Cardiac atrium fibroblast (primary cell): ENCODE data around the gene AP3D1. TPM values are rescaled to one million over a fixed set of nuclear protein-coding genes. Genes with fewer than 3 reads are reported as not detected.

Experiments used
- total RNA-seq: library from RNA; depleted of rRNA; stranded (reverse); fragments of >200 nt; gene quantifications from 2 replicates; pipeline ENCODE4 v1.2.3, GENCODE V29; 2015

Gene AP3D1
- total RNA-seq = 110 and 111 TPM in 2 replicates

GRCh38 chr19:2151339-2152229 is at the start of gene AP3D1:
Gene AP3D1 (minus strand): TSS chr19:2151566. CDS start chr19:2151334, 232 bp downstream.

GRCh38 chr19:2096480-2097202 is 54.7 kb downstream of the AP3D1 start, which contains the start of gene IZUMO4:
Gene IZUMO4 (plus strand): TSS chr19:2096915. CDS start chr19:2096946, 31 bp downstream.

GRCh38 chr19:2096034-2096479 is 55.3 kb downstream of the AP3D1 start, which contains the start of gene MOB3A:
Gene MOB3A (minus strand): TSS chr19:2096326. CDS start chr19:2078560, 17,766 bp downstream.

GRCh38 chr19:2050991-2051772 is 100.2 kb downstream of the AP3D1 start, which contains the start of gene MKNK2:
Gene MKNK2 (minus strand): TSS chr19:2051244. CDS start chr19:2050851, 393 bp downstream.

Other genes starting within 250 kb of the AP3D1 start
- 4.0 and 4.9 TPM in 2 replicates for gene ADAT3, start 246.2 kb downstream of the AP3D1 start, total RNA-seq
- gene SCAMP4, start 246.2 kb downstream of the AP3D1 start, total RNA-seq = 87.3 and 162 TPM in 2 replicates
- 50.4 and 68.5 TPM in 2 replicates for gene CSNK1G2, start 210.4 kb downstream of the AP3D1 start, total RNA-seq
- gene BTBD2, start 135.9 kb downstream of the AP3D1 start, total RNA-seq = 76.9 and 79.4 TPM in 2 replicates
- 105 and 169 TPM in 2 replicates for gene MKNK2, start 100.3 kb downstream of the AP3D1 start, total RNA-seq
- gene MOB3A, start 55.2 kb downstream of the AP3D1 start, total RNA-seq = 44.1 and 46.2 TPM in 2 replicates
- gene IZUMO4, start 54.7 kb downstream of the AP3D1 start, total RNA-seq = 0.36 and 1.6 TPM in 2 replicates
- gene DOT1L, start 12.4 kb upstream of the AP3D1 start, total RNA-seq = 7.3 and 10.5 TPM in 2 replicates
- gene PLEKHJ1, start 84.8 kb upstream of the AP3D1 start, total RNA-seq = 48.3 and 67.2 TPM in 2 replicates
- gene SF3A2, start 85.3 kb upstream of the AP3D1 start, total RNA-seq = 33.0 and 33.6 TPM in 2 replicates
- gene AMH, start 97.8 kb upstream of the AP3D1 start, total RNA-seq = 0.32 TPM in 1 of 2 replicates, not detected in the other
- gene JSRP1, start 104.9 kb upstream of the AP3D1 start, total RNA-seq = not detected in 2 replicates
- not detected in 2 replicates for gene PEAK3, start 130.6 kb upstream of the AP3D1 start, total RNA-seq
- gene LINGO3, start 156.6 kb upstream of the AP3D1 start, total RNA-seq = 0.49 TPM in 1 of 2 replicates, not detected in the other
- gene LSM7, start 177.0 kb upstream of the AP3D1 start, total RNA-seq = 120 and 145 TPM in 2 replicates
- gene SPPL2B, start 177.1 kb upstream of the AP3D1 start, total RNA-seq = 53.8 and 62.2 TPM in 2 replicates
- not detected in 2 replicates for gene TMPRSS9, start 208.7 kb upstream of the AP3D1 start, total RNA-seq